Right cardiac atrium (tissue), 5 donors: Measurements from ENCODE around the gene FAM117A. TPM values are rescaled to one million over a fixed set of nuclear protein-coding genes. Genes with fewer than 3 reads are reported as not detected.
"Not testable (repeated sequence)": the region's sequence is repeated elsewhere in the genome, so short reads cannot be mapped to it uniquely, and the experiment has no call there.

Experiments
- ATAC-seq, 2 donors: fragments of 200-7000 bp; cut with Tn5 transposase; one replicate each; pipeline versions ENCODE4 v1.8.0 to v1.9.1; 2020; ENCODE audit warnings: moderate library complexity in 2 of 2, mild to moderate bottlenecking in 1 of 2
- DNase-seq, 3 donors: peaks; one replicate each; pipeline ENCODE4 v3.0.0-alpha.2; 2020
- H3K27ac ChIP-seq: one replicate; pipeline ENCODE4 v1.5.1; 2013; ENCODE audit warnings: mild to moderate bottlenecking, low read length, control low read depth, moderate library complexity
- H3K27me3 ChIP-seq: one replicate; pipeline ENCODE4 v1.6.1; 2013; ENCODE audit not compliant: control insufficient read depth, insufficient read depth
- H3K4me1 ChIP-seq: one replicate; pipeline ENCODE4 v1.6.1; 2013; ENCODE audit warnings: low read length; ENCODE audit not compliant: control insufficient read depth, insufficient read depth
- H3K4me3 ChIP-seq: one replicate; pipeline ENCODE4 v1.5.1; 2013; ENCODE audit warnings: low read length, control low read depth
- H3K9me3 ChIP-seq: one replicate; pipeline ENCODE4 v1.6.1; 2013; ENCODE audit warnings: low read length; ENCODE audit not compliant: control insufficient read depth
- WGBS: extraction: QIAGEN DNeasy Blood & Tissue Kit; methylation state at CpG from one replicate; pipeline ENCODE4 v1.1.7; 2013; 5-methylcytosine and 5-hydroxymethylcytosine counted together
- intact Hi-C, 4 donors: fragments of 100-400 bp; cut with DNase I; formaldehyde crosslinking; loops; one replicate each; pipeline versions ENCODE4 v1.11.0 to v1.14.0; 2022 to 2023
- polyA plus RNA-seq: library from polyadenylated mRNA; stranded (reverse); fragments of 200-250 nt; gene quantifications from one replicate; pipeline ENCODE4 v1.2.3, GENCODE V29; 2013
- total RNA-seq, 4 donors: library from RNA; stranded (reverse); fragmentation: NEBNext Ultra II Directional; extraction: Animal tissue kit (Norgen Biotek cat#: 25700); gene quantifications; one replicate each; pipeline ENCODE4 v1.2.1, GENCODE V29; 2021
- donor health status: healthy with polysubstance abuse.
- donor health status: DM: no; HTN: yes; CAD: no.
- donor health status: DM: no; HTN: no; CAD: no.
- donor health status: DM: no; HTN: yes; CAD: no; lungs with severe emphysema.
- donor health status: DM: yes; HTN: yes; CAD: no.

Gene FAM117A
- total and polyA plus RNA-seq, 5 donors, result 9.9 to 22.8 (median 16.9) TPM

DNA sequence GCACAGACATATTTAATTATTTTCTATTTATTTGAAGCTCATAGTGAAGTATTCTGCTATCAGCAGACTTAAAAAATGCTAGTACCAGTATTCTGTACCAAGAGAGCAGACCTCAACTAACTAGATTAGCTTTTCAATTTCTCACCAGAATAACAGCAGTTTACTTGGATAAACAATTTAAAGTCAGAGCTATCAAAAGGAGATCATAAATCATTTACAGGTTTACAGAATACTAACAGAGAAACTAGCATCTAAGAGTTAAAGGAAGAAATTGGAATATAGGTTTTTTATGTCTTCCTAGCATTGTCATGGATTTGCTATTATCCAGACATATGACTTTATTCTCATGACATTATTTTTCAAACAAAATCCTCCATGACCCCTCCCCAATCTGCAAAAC lies 89.4 kb downstream of the FAM117A start:
- H3K4me1 ChIP-seq, result peaks cover 3% of the 10 kb centered on the region
- ATAC-seq (no peak), DNase-seq (no peak)
- H3K9me3 ChIP-seq, result no peaks in the 10 kb centered on the region
- no peaks in the 10 kb centered on the region for H3K27me3 ChIP-seq
- H3K27ac ChIP-seq, result no peak overlapping the region
- intact Hi-C loops, result loop anchor here in 1 of 4 donors (10.0 kb wide), 1 partner anchor 60 kb away; no protein-coding TSS in a partner anchor
- H3K4me3 ChIP-seq, result no peak overlapping the region

DNA sequence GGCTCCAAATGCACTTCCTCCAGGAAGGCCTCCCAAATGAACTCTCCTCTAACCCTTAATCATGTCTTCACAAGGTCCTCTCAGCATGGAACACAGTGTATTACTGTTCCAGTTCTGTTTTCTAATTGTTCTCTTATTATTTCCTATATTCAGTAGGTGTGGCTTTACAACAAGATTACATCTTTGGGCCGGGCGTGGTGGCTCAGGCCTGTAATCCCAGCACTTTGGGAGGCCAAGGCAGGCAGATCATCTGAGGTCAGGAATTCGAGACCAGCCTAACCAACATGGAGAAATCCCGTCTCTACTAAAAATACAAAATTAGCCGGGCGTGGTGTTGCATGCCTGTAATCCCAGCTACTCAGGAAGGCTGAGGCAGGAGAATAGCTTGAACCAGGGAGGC lies 90.3 kb downstream of the FAM117A start:
- not testable (repeated sequence) for H3K27ac ChIP-seq, DNase-seq

DNA sequence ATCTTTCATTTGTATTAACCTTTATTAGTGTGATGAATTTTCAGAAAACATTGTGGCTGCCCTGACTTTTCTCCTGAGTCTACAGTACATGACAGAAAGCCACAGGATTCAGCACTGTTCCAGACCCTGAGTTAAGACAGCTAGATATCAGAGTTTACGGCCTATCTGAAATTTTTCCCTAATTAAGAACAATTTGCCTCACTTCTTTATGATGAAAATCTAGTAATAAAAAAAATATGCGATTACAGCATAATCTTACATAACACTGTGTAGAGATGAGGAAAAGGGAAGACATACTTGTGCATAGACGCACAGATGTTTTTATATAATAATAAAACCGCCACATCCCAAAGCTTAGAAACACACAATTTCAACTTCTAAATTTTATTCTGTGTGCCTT lies 93.3 kb downstream of the FAM117A start:
- H3K4me1 ChIP-seq, result peaks cover 3% of the 10 kb centered on the region
- DNase-seq (no peak), ATAC-seq (no peak)
- WGBS, result 64% methylated on average over 4 of the region's 4 CpGs
- intact Hi-C loops, result loop anchor here in 1 of 4 donors (10.0 kb wide), 1 partner anchor 56 kb away; no protein-coding TSS in a partner anchor
- no peak overlapping the region for H3K4me3 ChIP-seq
- H3K9me3 ChIP-seq, result no peaks in the 10 kb centered on the region
- no peaks in the 10 kb centered on the region for H3K27me3 ChIP-seq
- no peak overlapping the region for H3K27ac ChIP-seq

More for the DNA sequence above, 90.3 kb downstream of the FAM117A start:
- not testable (repeated sequence) for H3K4me3 ChIP-seq, H3K27me3 ChIP-seq, H3K9me3 ChIP-seq, ATAC-seq, H3K4me1 ChIP-seq
- 78% methylated on average over 6 of the region's 6 CpGs for WGBS
- intact Hi-C loops, result loop anchor here in 1 of 4 donors (10.0 kb wide), 1 partner anchor 59 kb away; no protein-coding TSS in a partner anchor

DNA sequence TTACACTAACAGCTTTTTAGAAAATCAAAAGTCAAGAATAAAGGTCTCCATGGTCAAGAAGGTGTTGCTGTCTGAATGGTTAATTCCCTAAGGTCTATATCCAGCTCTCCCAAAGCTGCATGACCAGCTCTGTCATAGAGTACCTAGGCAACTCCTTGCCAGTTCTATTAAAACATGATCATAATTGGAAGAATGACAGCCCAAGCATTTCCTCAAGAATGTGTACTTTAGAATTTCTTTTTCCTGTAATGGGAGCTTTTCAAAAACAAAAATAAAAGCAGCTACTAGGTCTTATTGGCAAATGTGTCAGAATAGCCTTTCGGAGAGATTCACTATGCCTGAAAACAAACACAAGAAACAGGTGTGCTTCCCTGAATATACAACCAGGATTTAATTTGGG lies 93.9 kb downstream of the FAM117A start:
- Histone ChIP-seq H3K4me1 (peaks cover 3% of the 10 kb centered on the region), H3K4me3 (no peak overlapping the region), H3K27ac (no peak overlapping the region), H3K9me3 (no peaks in the 10 kb centered on the region), H3K27me3 (no peaks in the 10 kb centered on the region)
- intact Hi-C loops, result loop anchor here in 1 of 4 donors (10.0 kb wide), 1 partner anchor 55 kb away; no protein-coding TSS in a partner anchor
- no peak for ATAC-seq
- WGBS, result 54% methylated on average over 1 of the region's 1 CpG
- DNase-seq, result no peak

DNA sequence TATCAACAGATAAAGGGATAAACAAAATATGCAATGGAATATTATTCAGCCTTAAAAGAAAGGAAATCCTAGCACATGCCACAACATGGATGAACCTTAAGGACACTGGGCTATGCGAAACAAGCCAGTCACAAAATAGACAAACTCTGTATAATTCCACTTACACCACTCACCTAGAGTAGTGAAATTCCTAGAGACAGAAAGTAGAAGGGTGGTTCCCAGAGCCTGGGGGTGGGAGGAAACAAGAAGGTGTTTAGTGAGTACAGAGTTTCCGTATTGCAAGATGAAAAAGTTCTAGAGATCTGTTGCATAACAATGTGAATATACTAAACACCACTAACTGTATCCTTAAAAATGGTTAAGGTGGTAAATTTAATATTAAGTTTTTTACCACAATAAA lies 96.1 kb downstream of the FAM117A start:
- Histone ChIP-seq H3K4me1 (peaks cover 3% of the 10 kb centered on the region), H3K9me3 (no peaks in the 10 kb centered on the region), H3K27me3 (no peaks in the 10 kb centered on the region), H3K4me3 (no peak overlapping the region), H3K27ac (no peak overlapping the region)
- ATAC-seq, result no peak
- intact Hi-C loops, result no loop called here
- DNase-seq, result no peak
- WGBS, result 78% methylated on average over 2 of the region's 2 CpGs

DNA sequence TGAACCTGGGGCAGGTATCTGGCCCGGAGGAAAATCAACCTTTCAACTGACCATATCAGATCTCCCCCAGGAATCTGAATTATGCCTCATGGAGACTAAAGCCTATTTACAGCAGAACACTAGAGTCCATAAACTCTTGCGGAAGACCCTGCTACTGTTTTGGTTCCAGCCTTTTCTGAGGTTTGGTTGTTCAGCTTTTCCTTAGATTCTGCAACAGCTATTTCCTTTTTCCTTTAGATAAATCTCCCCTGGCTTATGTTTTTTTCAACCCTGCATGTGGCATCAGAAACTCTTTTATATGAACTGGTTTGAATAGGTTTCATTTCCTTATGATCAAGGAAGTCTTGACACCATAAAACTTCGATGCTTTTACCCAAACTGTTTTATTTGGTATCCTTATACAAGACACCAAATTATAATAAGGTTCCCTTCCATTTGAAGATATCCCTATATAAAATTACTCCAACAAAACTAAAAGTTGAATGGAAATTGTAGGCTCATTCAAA lies 99.2 kb downstream of the FAM117A start:
- peaks cover 2% of the 10 kb centered on the region for H3K4me1 ChIP-seq

More for the DNA sequence above, 99.2 kb downstream of the FAM117A start:
- DNase-seq (no peak), ATAC-seq (no peak)
- intact Hi-C loops, result no loop called here
- Histone ChIP-seq H3K4me3 (no peak overlapping the region), H3K27me3 (no peaks in the 10 kb centered on the region), H3K9me3 (no peaks in the 10 kb centered on the region), H3K27ac (peak overlapping the region; percentile 37)
- 69% methylated on average over 3 of the region's 3 CpGs for WGBS

Other genes with a start within 250 kb of the FAM117A start
- gene NXPH3, start 188.3 kb downstream of the FAM117A start, total RNA-seq, result 1 to 10 TPM; 3.8 to 6.5 (median 4.9) TPM
- gene NXPH3, start 188.3 kb downstream of the FAM117A start, polyA plus RNA-seq, result 5.9 TPM
- gene SPOP, start 86.0 kb downstream of the FAM117A start, total RNA-seq, result 10 to 100 TPM; 61.0 to 82.7 (median 76.6) TPM
- gene SPOP, start 86.0 kb downstream of the FAM117A start, polyA plus RNA-seq, result 33.7 TPM
- 10 to 100 TPM; 48.6 to 75.5 (median 56.2) TPM for gene SLC35B1, start 56.2 kb downstream of the FAM117A start, total RNA-seq
- 56.1 TPM for gene SLC35B1, start 56.2 kb downstream of the FAM117A start, polyA plus RNA-seq
- 10 to 100 TPM; 55.8 to 68.2 (median 57.2) TPM for gene KAT7, start 24.6 kb upstream of the FAM117A start, total RNA-seq
- 17.5 TPM for gene KAT7, start 24.6 kb upstream of the FAM117A start, polyA plus RNA-seq
- 1 to 10 TPM in 1 of 4 donors, under 1 TPM in 1, not detected in 2; 0.47 to 1.1 TPM for gene TAC4, start 83.9 kb upstream of the FAM117A start, total RNA-seq
- gene TAC4, start 83.9 kb upstream of the FAM117A start, polyA plus RNA-seq, result 1.0 TPM
- gene DLX4, start 205.1 kb upstream of the FAM117A start, total RNA-seq, result under 1 TPM in 1 of 4 donors, not detected in 3; 0.12 TPM
- 0.09 TPM for gene DLX4, start 205.1 kb upstream of the FAM117A start, polyA plus RNA-seq
- under 1 TPM in 2 of 4 donors, not detected in 2; 0.12 to 0.14 TPM for gene DLX3, start 231.1 kb upstream of the FAM117A start, total RNA-seq
- 0.16 TPM for gene DLX3, start 231.1 kb upstream of the FAM117A start, polyA plus RNA-seq